HepG2 (cell line): ENCODE results near the gene VEGFC. TPM values are rescaled to one million over a fixed set of nuclear protein-coding genes. Genes with fewer than 3 reads are reported as not detected.

ENCODE experiments used
- ATAC-seq: fragments of 200-7000 bp; cut with Tn5 transposase; 3 replicates; pipeline ENCODE4 v1.9.1; 2020; ENCODE audit warnings: mild to moderate bottlenecking, moderate library complexity
- BruUV-seq: library from RNA; stranded (reverse); fragments of 400-500 nt; replicated peaks from 2 replicates; lab custom pipeline; 2021; lab: Mats Ljungman, UMichigan
- CTCF ChIA-PET: fragments of 300-600 bp; formaldehyde crosslinking; extraction: SDS; loops from one replicate; lab custom pipeline; 2021; ENCODE audit warnings: low total read pairs, inconsistent platforms, low intra/inter-chr PET ratio; lab: Yijun Ruan, JAX
- POLR2A ChIA-PET: fragments of 350-600 bp; sonication (Branson Sonifier 250); formaldehyde crosslinking; loops from one replicate; lab custom pipeline; 2020; ENCODE audit warnings: antibody characterized with exemption, inconsistent platforms; lab: Yijun Ruan, JAX
- DNase-seq: peaks from one replicate; pipeline ENCODE4 v3.0.0-alpha.2; 2015; ENCODE audit warnings: low spot score
- FAIRE-seq: peaks from 3 replicates; lab custom pipeline; 2011; peaks lifted over from hg19 to GRCh38; lab: Jason Lieb, UNC
- H2AFZ ChIP-seq: one replicate; pipeline ENCODE4 v1.6.1; 2011; ENCODE audit warnings: low read length, inconsistent platforms
- H3K27ac ChIP-seq: fragments of 300-600 bp; 3 replicates; pipeline ENCODE4 v1.8.0; 2011; ENCODE audit warnings: mixed run types, mild to moderate bottlenecking, mixed read lengths, low read length, inconsistent platforms; ENCODE audit not compliant: insufficient read depth; ENCODE audit errors: extremely low read length
- H3K27me3 ChIP-seq, 2 experiments: fragments of 200-600 bp in 1 of 2; 2 replicates in 1 of 2; 3 replicates in 1 of 2; pipeline versions ENCODE4 v1.6.0 to v1.8.0; 2011; ENCODE audit warnings: low read length in 2 of 2, mild to moderate bottlenecking in 2 of 2, moderate library complexity in 2 of 2, inconsistent platforms in 1 of 2; ENCODE audit not compliant: insufficient read depth in 2 of 2, control insufficient read depth in 1 of 2
- H3K36me3 ChIP-seq, 2 experiments: fragments of 200-600 bp in 1 of 2; replicated peaks in 1 of 2; 2 replicates in 1 of 2; 3 replicates in 1 of 2; pipeline versions ENCODE4 v1.5.1 to v1.8.0; 2011; ENCODE audit warnings: low read length in 2 of 2, inconsistent platforms in 1 of 2; ENCODE audit not compliant: insufficient read depth in 2 of 2, control insufficient read depth in 1 of 2
- H3K4me1 ChIP-seq: 2 replicates; pipeline ENCODE4 v1.5.1; 2012; ENCODE audit warnings: low read length, inconsistent platforms; ENCODE audit not compliant: insufficient read depth
- H3K4me2 ChIP-seq: 2 replicates; pipeline ENCODE4 v1.6.0; 2011; ENCODE audit warnings: low read depth, low read length, inconsistent platforms
- H3K4me3 ChIP-seq, 3 experiments: fragments of 200-600 bp in 1 of 3; sonication (generic), shearing (Covaris generic) in 1 of 3; replicated peaks in 1 of 3; 2 replicates each; pipeline ENCODE4 v1.5.1; 2011 to 2016; ENCODE audit warnings: low read length in 3 of 3, inconsistent platforms in 2 of 3, low read depth in 2 of 3, mild to moderate bottlenecking in 2 of 3, control low read depth in 1 of 3, mixed read lengths in 1 of 3; ENCODE audit not compliant: insufficient read depth in 1 of 3
- H3K79me2 ChIP-seq: one replicate; pipeline ENCODE4 v1.6.1; 2011; ENCODE audit warnings: low read length, inconsistent platforms; ENCODE audit not compliant: insufficient read depth
- H3K9ac ChIP-seq: 2 replicates; pipeline ENCODE4 v1.6.0; 2011; ENCODE audit warnings: mild to moderate bottlenecking, low read depth, low read length, inconsistent platforms; ENCODE audit not compliant: insufficient read depth
- H3K9me3 ChIP-seq: 2 replicates; pipeline ENCODE4 v1.5.1; 2012; ENCODE audit warnings: mild to moderate bottlenecking, low read length
- H4K20me1 ChIP-seq: 2 replicates; pipeline ENCODE4 v1.6.0; 2011; ENCODE audit warnings: inconsistent platforms, mild to moderate bottlenecking, low read length, moderate library complexity; ENCODE audit not compliant: insufficient read depth
- CERS6 ChIP-seq: sonication (generic); formaldehyde crosslinking; IDR thresholded peaks from 2 replicates; pipeline ENCODE4 v1.5.0; 2020; ENCODE audit warnings: missing genetic modification reagents
- CHD4 ChIP-seq: fragments of 200-600 bp; sonication (generic); IDR thresholded peaks from 2 replicates; pipeline ENCODE4 v1.7.0; 2017; ENCODE audit warnings: mild to moderate bottlenecking, low read length, borderline replicate concordance
- EEA1 ChIP-seq: sonication (generic); formaldehyde crosslinking; IDR thresholded peaks from 2 replicates; pipeline ENCODE4 v1.5.1; 2020; ENCODE audit warnings: mild to moderate bottlenecking, missing genetic modification reagents, borderline replicate concordance
- FIP1L1 ChIP-seq: fragments of 200-400 bp; formaldehyde crosslinking; IDR thresholded peaks from 2 replicates; pipeline ENCODE4 v1.6.1; 2018; ENCODE audit warnings: low read depth, mild to moderate bottlenecking, low read length, moderate library complexity, borderline replicate concordance; ENCODE audit not compliant: insufficient read depth
- KDM4B ChIP-seq: sonication (generic); formaldehyde crosslinking; IDR thresholded peaks from 2 replicates; pipeline ENCODE4 v1.4.0; 2020; ENCODE audit warnings: missing genetic modification reagents
- MAFG ChIP-seq: sonication (generic); formaldehyde crosslinking; IDR thresholded peaks from 2 replicates; pipeline ENCODE4 v1.5.1; 2020; ENCODE audit warnings: mild to moderate bottlenecking, missing genetic modification reagents
- MLX ChIP-seq: IDR thresholded peaks from 2 replicates; pipeline ENCODE4 v1.6.1; 2016
- MNT ChIP-seq: fragments of 450-650 bp; IDR thresholded peaks from 2 replicates; pipeline ENCODE4 v1.6.1; 2016
- NFE2L1 ChIP-seq: sonication (generic); formaldehyde crosslinking; IDR thresholded peaks from 2 replicates; pipeline ENCODE4 v1.4.0; 2020; ENCODE audit warnings: missing genetic modification reagents, mild to moderate bottlenecking, borderline replicate concordance
- POLR2G ChIP-seq: fragments of 200-400 bp; formaldehyde crosslinking; IDR thresholded peaks from 2 replicates; pipeline ENCODE4 v1.6.1; 2018; ENCODE audit warnings: mild to moderate bottlenecking, low read depth, low read length, moderate library complexity
- RFX1 ChIP-seq: fragments of 450-650 bp; IDR thresholded peaks from 2 replicates; pipeline ENCODE4 v1.6.1; 2017
- RXRB ChIP-seq: IDR thresholded peaks from 2 replicates; pipeline ENCODE4 v1.6.1; 2016; ENCODE audit warnings: borderline replicate concordance, missing genetic modification reagents, missing compliant biosample characterization
- SKIL ChIP-seq: sonication (generic); formaldehyde crosslinking; IDR thresholded peaks from 2 replicates; pipeline ENCODE4 v1.8.0; 2022; ENCODE audit warnings: missing genetic modification reagents, mild to moderate bottlenecking, moderate library complexity, borderline replicate concordance
- TERF1 ChIP-seq: sonication (generic); formaldehyde crosslinking; IDR thresholded peaks from 2 replicates; pipeline ENCODE4 v1.8.0; 2022; ENCODE audit warnings: mild to moderate bottlenecking, missing genetic modification reagents, moderate library complexity
- ZNF292 ChIP-seq: sonication (generic); formaldehyde crosslinking; IDR thresholded peaks from 2 replicates; pipeline ENCODE4 v1.8.1; 2022; ENCODE audit warnings: mild to moderate bottlenecking, low read depth, missing genetic modification reagents, borderline replicate concordance
- ZNF3 ChIP-seq: IDR thresholded peaks from 2 replicates; pipeline ENCODE4 v1.7.0; 2017; ENCODE audit warnings: inconsistent platforms
- ZNF547 ChIP-seq: sonication (generic); formaldehyde crosslinking; IDR thresholded peaks from 2 replicates; pipeline ENCODE4 v1.5.1; 2020; ENCODE audit warnings: mild to moderate bottlenecking, missing genetic modification reagents
- ZNF660 ChIP-seq: sonication (generic); formaldehyde crosslinking; IDR thresholded peaks from 2 replicates; pipeline ENCODE4 v1.5.1; 2020; ENCODE audit warnings: mild to moderate bottlenecking, low read depth, missing genetic modification reagents, borderline replicate concordance
- ZSCAN20 ChIP-seq: sonication (generic); formaldehyde crosslinking; IDR thresholded peaks from 2 replicates; pipeline ENCODE4 v1.4.0; 2020; ENCODE audit warnings: missing genetic modification reagents, mild to moderate bottlenecking, borderline replicate concordance
- WGBS: methylation state at CpG from one replicate; pipeline ENCODE4 v1.1.6; 2017; ENCODE audit warnings: low lambda C conversion rate; 5-methylcytosine and 5-hydroxymethylcytosine counted together
- in situ Hi-C: cut with HindIII; loops from 2 replicates; pipeline ENCODE4 v1.10.0; 2017; ENCODE audit warnings: low pct_unique_long_range_greater_than_20kb; ENCODE audit not compliant: extremely low pct_ligation_motif_present
- intact Hi-C: fragments of 100-400 bp; cut with micrococcal nuclease; formaldehyde crosslinking; loops from one replicate; pipeline ENCODE4 v1.10.0; 2022; ENCODE audit not compliant: unreplicated experiment
- polyA plus RNA-seq, 8 experiments: library from polyadenylated mRNA; depleted of rRNA in 3 of 8; stranded (reverse) in 7 of 8; unstranded in 1 of 8; fragments of >200 nt; fragmentation: Illumina TruSeq in 4 of 8; extraction: Trizol in 4 of 8; gene quantifications; 2 replicates each; pipeline versions ENCODE4 v1.2.1 to v1.2.3, GENCODE V29; 2011 to 2016; ENCODE audit warnings: low read depth in 4 of 8, missing spikeins in 1 of 8, mixed read lengths in 1 of 8; ENCODE audit not compliant: insufficient read depth in 1 of 8
- total RNA-seq, 5 experiments: library from RNA; depleted of rRNA; stranded (reverse); fragments of >200 nt; fragmentation: Illumina TruSeq; extraction: Trizol; gene quantifications; 2 replicates each; pipeline ENCODE4 v1.2.3, GENCODE V29; 2016; ENCODE audit warnings: low read depth in 1 of 5

Gene VEGFC
- total and polyA plus RNA-seq, 2 of the 13 experiments (the other 11 are each of a cell fraction or from before 2014, with no cell fraction given) = not detected

- POLR2A ChIA-PET = no interaction called here
- Histone ChIP-seq H3K4me3 (no peak overlapping the region), H2AFZ (no peak overlapping the region), H3K79me2 (no peaks in the 10 kb centered on the region), H3K9ac (no peak overlapping the region)
- ATAC-seq = no peak
- WGBS = 0% methylated on average over 1 of the region's 1 CpG
- TF ChIP-seq KDM4B (CRISPR knock-in tag) (no peak), CERS6 (no peak), ZNF547 (CRISPR knock-in tag) (no peak), MNT (no peak), EEA1 (CRISPR knock-in tag) (no peak), CHD4 (no peak), SKIL (no peak), MLX (CRISPR knock-in tag) (no peak), FIP1L1 (no peak), POLR2G (no peak), ZNF3 (no peak), RXRB (CRISPR knock-in tag) (no peak), MAFG (CRISPR knock-in tag) (no peak), ZSCAN20 (CRISPR knock-in tag) (no peak), NFE2L1 (CRISPR knock-in tag) (no peak), ZNF660 (CRISPR knock-in tag) (no peak), ZNF292 (no peak), TERF1 (CRISPR knock-in tag) (no peak), RFX1 (no peak)
- TF ChIP-seq, all 625 proteins: peak for 0
- CTCF ChIA-PET = no interaction called here
- H3K27me3 ChIP-seq = peaks cover 3 to 20% of the 10 kb centered on the region in 2 experiments
- no peaks in the 10 kb centered on the region for H4K20me1 ChIP-seq
- intact Hi-C loops (no loop called here), in situ Hi-C loops (no loop called here)
- peaks cover 6% of the 10 kb centered on the region; the same call in 1 of the 2 replicates for H3K4me1 ChIP-seq
- no peak for FAIRE-seq
- no TSS peak for BruUV-seq
- DNase-seq = no peak
- no peak overlapping the region for H3K4me2 ChIP-seq
- no peaks in the 10 kb centered on the region for H3K9me3 ChIP-seq
- no peaks in the 10 kb centered on the region for H3K36me3 ChIP-seq
- H3K27ac ChIP-seq = no peak overlapping the region
These were observed 2.7 kb upstream of the VEGFC start for GRCh38 chr4:176795441-176795840.
